ENCODE data around the gene SLCO1B1. TPM values are rescaled to one million over a fixed set of nuclear protein-coding genes. Genes with fewer than 3 reads are reported as not detected.
"Not testable (repeated sequence)": the region's sequence is repeated elsewhere in the genome, so short reads cannot be mapped to it uniquely, and the experiment has no call there.

SLCO1B1 gene
- polyA plus RNA-seq, 1 donor (not counting 4 experiments of a cell fraction or from before 2014, with no cell fraction given), result not detected

GRCh38 chr12:21190016-21190415 is 59.0 kb downstream of the SLCO1B1 start:
- Histone ChIP-seq H3K9ac (ENCODE audit: control insufficient read depth, extremely low read depth, insufficient read depth, low read length) (no peak overlapping the region), H3K4me2 (ENCODE audit: control insufficient read depth, extremely low read depth, insufficient read depth, low read depth, low read length) (no peak overlapping the region), H3K4me1 (ENCODE audit: control insufficient read depth, extremely low read depth, insufficient read depth, low read length) (no peaks in the 10 kb centered on the region), H3K9me3 (ENCODE audit: control insufficient read depth, low read depth, low read length) (no peaks in the 10 kb centered on the region), H3K36me3 (ENCODE audit: control insufficient read depth in 2 of 2, extremely low read depth in 1 of 2, insufficient read depth in 2 of 2, low read length in 2 of 2) (no peaks in the 10 kb centered on the region), H3K9me1 (ENCODE audit: control insufficient read depth, extremely low read depth, insufficient read depth, low read length) (no peaks in the 10 kb centered on the region), H4K20me1 (ENCODE audit: control insufficient read depth, extremely low read depth, insufficient read depth, low read length) (no peaks in the 10 kb centered on the region), H2AFZ (ENCODE audit: control insufficient read depth, low read length) (no peak overlapping the region), H3K4me3 (ENCODE audit: control insufficient read depth in 2 of 3, extremely low read depth in 1 of 3, insufficient read depth in 2 of 3, low read depth in 1 of 3, low read length in 3 of 3) (no peak overlapping the region), H3K79me2 (ENCODE audit: control insufficient read depth, insufficient read depth, low read length) (no peaks in the 10 kb centered on the region), H3K27ac (ENCODE audit: control insufficient read depth, insufficient read depth, low read length) (no peak overlapping the region), H3K27me3 (ENCODE audit: control insufficient read depth, extremely low read depth, insufficient read depth, low read length) (no peaks in the 10 kb centered on the region)
- TF ChIP-seq EZH2 (IDR thresholded peaks at IDR 0.05; ENCODE audit: low read length) (no peak), CTCF (optimal IDR thresholded peaks at IDR 0.05 in 1 of 3, IDR thresholded peaks at IDR 0.05 in 1 of 3, conservative IDR thresholded peaks at IDR 0.05 in 1 of 3; ENCODE audit: extremely low read depth in 1 of 3, insufficient read depth in 2 of 3, low read length in 3 of 3) (no peak)
- FAIRE-seq (no peak), DNase-seq (ENCODE audit: low read depth, low spot score) (no peak)
- dilution Hi-C loops (cut with MboI; ENCODE audit: extremely low pct_ligation_motif_present, low sequenced_read_pairs), result no loop called here

- H3K36me3 ChIP-seq (ENCODE audit: control insufficient read depth in 2 of 2, extremely low read depth in 1 of 2, insufficient read depth in 2 of 2, low read length in 2 of 2); H3K4me1 ChIP-seq (ENCODE audit: control insufficient read depth, extremely low read depth, insufficient read depth, low read length); H3K9me1 ChIP-seq (ENCODE audit: control insufficient read depth, extremely low read depth, insufficient read depth, low read length); H3K9me3 ChIP-seq (ENCODE audit: control insufficient read depth, low read depth, low read length); H3K4me2 ChIP-seq (ENCODE audit: control insufficient read depth, extremely low read depth, insufficient read depth, low read depth, low read length); DNase-seq (ENCODE audit: low read depth, low spot score); H3K27ac ChIP-seq (ENCODE audit: control insufficient read depth, insufficient read depth, low read length); H3K27me3 ChIP-seq (ENCODE audit: control insufficient read depth, extremely low read depth, insufficient read depth, low read length); H4K20me1 ChIP-seq (ENCODE audit: control insufficient read depth, extremely low read depth, insufficient read depth, low read length); H3K4me3 ChIP-seq (ENCODE audit: control insufficient read depth in 2 of 3, extremely low read depth in 1 of 3, insufficient read depth in 2 of 3, low read depth in 1 of 3, low read length in 3 of 3); FAIRE-seq; H3K9ac ChIP-seq (ENCODE audit: control insufficient read depth, extremely low read depth, insufficient read depth, low read length); H3K79me2 ChIP-seq (ENCODE audit: control insufficient read depth, insufficient read depth, low read length); H2AFZ ChIP-seq (ENCODE audit: control insufficient read depth, low read length); dilution Hi-C loops (cut with MboI; ENCODE audit: extremely low pct_ligation_motif_present, low sequenced_read_pairs): not testable (repeated sequence)
These were observed 83.4 kb downstream of the SLCO1B1 start for GRCh38 chr12:21214433-21214832.

DNA sequence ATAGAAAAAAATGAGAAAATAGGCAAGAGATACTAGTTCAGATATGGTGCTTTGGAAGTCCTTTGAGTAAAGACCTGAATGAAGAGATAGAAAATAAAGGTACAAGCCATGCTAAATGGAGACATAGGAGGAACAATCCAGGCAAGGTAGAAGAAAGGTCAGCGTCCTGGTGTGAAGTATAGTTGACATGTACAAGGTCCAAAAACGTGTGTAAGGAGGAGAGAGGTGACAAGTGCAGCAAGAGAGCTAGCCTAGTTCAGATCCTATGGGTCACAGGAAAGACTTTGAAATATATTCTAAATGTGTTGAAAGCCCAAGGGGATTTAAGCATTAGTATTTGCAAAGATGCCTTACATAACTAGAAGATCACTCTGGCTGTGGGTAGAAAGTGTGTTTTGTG is 88.2 kb downstream of the SLCO1B1 start:
- Histone ChIP-seq H3K27ac (ENCODE audit: control insufficient read depth, insufficient read depth, low read length) (no peak overlapping the region), H3K4me2 (ENCODE audit: control insufficient read depth, extremely low read depth, insufficient read depth, low read depth, low read length) (no peak overlapping the region), H3K4me1 (ENCODE audit: control insufficient read depth, extremely low read depth, insufficient read depth, low read length) (no peaks in the 10 kb centered on the region), H3K9me1 (ENCODE audit: control insufficient read depth, extremely low read depth, insufficient read depth, low read length) (no peaks in the 10 kb centered on the region), H3K27me3 (ENCODE audit: control insufficient read depth, extremely low read depth, insufficient read depth, low read length) (no peaks in the 10 kb centered on the region), H4K20me1 (ENCODE audit: control insufficient read depth, extremely low read depth, insufficient read depth, low read length) (no peaks in the 10 kb centered on the region), H3K9me3 (ENCODE audit: control insufficient read depth, low read depth, low read length) (no peaks in the 10 kb centered on the region), H3K79me2 (ENCODE audit: control insufficient read depth, insufficient read depth, low read length) (no peaks in the 10 kb centered on the region), H2AFZ (ENCODE audit: control insufficient read depth, low read length) (no peak overlapping the region), H3K36me3 (ENCODE audit: control insufficient read depth in 2 of 2, extremely low read depth in 1 of 2, insufficient read depth in 2 of 2, low read length in 2 of 2) (no peaks in the 10 kb centered on the region), H3K4me3 (ENCODE audit: control insufficient read depth in 2 of 3, extremely low read depth in 1 of 3, insufficient read depth in 2 of 3, low read depth in 1 of 3, low read length in 3 of 3) (no peak overlapping the region), H3K9ac (ENCODE audit: control insufficient read depth, extremely low read depth, insufficient read depth, low read length) (no peak overlapping the region)
- DNase-seq (ENCODE audit: low read depth, low spot score) (no peak), FAIRE-seq (no peak)
- TF ChIP-seq EZH2 (IDR thresholded peaks at IDR 0.05; ENCODE audit: low read length), result no peak
- TF ChIP-seq CTCF (optimal IDR thresholded peaks at IDR 0.05 in 1 of 3, IDR thresholded peaks at IDR 0.05 in 1 of 3, conservative IDR thresholded peaks at IDR 0.05 in 1 of 3; ENCODE audit: extremely low read depth in 1 of 3, insufficient read depth in 2 of 3, low read length in 3 of 3), result no peak
- dilution Hi-C loops (cut with MboI; ENCODE audit: extremely low pct_ligation_motif_present, low sequenced_read_pairs), result no loop called here

Data from keratinocyte (primary cell).